A172 (cell line): ENCODE results near the gene FGFR2. TPM values are rescaled to one million over a fixed set of nuclear protein-coding genes. Genes with fewer than 3 reads are reported as not detected.

Experiments
- DNase-seq: peaks from one replicate; pipeline ENCODE4 v3.0.0-alpha.2; 2015; ENCODE audit warnings: low spot score
- total RNA-seq: library from RNA; depleted of rRNA; stranded (reverse); fragments of >200 nt; shearing (Covaris generic); gene quantifications from 2 replicates; pipeline ENCODE4 v1.2.3, GENCODE V29; 2014

Gene FGFR2
- total RNA-seq, 1 experiment from 2014 or later: not detected

DNA sequence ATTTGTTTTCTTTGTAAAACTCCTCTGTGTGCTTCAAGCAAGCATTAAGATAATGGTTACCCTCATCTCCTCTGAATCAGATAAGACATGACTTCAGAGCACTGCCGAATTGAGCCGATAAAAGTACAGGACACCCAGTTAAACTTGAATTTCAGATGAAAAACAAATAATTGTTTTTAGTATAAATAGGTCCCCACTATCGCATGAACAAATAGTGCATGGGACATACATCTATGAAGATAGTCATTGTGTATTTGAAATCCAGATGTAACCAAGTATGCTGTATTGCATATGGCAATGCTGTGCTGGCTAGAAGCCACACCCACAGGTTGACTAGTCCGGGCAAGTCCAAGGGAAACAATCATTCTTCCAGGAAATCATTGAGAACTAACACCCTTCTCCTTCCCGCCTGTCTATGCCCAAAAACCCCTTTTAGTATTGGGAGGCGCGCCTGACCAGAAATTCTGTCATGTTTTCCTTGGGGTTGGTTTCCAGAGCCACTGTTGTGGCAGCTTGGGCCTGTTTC, 12.6 kb upstream of the FGFR2 start:
- peak; percentile 3 for DNase-seq

DNA sequence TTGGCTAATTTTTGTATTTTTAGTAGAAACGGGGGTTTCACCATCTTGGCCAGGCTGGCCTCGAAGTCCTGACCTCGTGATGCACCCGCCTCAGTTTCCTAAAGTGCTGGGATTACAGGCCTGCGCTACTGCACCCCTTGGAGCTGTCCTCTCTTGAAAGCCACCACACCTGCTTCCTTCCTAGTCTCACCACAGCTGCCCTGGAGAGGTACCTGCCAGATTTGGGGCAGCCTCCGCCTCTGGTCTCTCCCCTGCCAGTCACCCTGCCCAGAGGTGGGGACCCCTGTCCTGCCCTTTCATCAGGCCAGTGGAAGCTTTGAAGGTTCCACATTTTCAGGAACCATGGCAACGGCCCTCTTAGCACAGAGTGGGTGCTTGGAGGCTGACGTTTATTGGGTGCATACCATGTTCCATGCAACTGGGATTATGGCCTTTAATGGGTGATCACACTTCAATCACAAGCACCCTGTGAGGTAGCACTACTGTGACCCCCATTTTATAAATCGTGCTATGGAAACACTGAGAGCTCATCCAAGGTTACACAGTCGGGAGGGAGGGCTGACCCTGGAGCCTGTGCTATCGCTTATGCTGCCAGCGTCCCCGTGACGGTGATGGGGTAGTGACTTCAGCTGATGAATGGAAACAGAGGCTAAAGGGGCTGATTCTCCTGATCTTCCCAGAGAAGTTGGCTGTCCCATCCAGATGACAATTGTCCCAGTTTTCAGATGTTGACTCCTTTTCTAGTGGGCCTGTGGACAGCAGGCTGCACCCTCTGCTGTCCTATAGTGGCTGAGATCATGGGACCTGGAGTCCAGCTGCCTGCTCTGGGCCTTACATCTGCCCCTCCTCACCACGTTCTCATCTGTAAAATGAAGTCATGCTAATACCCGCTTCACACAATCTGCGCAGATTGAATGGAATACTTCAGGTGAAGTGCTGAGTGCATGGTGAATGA, 11.5 kb upstream of the FGFR2 start:
- DNase-seq: no peak

DNA sequence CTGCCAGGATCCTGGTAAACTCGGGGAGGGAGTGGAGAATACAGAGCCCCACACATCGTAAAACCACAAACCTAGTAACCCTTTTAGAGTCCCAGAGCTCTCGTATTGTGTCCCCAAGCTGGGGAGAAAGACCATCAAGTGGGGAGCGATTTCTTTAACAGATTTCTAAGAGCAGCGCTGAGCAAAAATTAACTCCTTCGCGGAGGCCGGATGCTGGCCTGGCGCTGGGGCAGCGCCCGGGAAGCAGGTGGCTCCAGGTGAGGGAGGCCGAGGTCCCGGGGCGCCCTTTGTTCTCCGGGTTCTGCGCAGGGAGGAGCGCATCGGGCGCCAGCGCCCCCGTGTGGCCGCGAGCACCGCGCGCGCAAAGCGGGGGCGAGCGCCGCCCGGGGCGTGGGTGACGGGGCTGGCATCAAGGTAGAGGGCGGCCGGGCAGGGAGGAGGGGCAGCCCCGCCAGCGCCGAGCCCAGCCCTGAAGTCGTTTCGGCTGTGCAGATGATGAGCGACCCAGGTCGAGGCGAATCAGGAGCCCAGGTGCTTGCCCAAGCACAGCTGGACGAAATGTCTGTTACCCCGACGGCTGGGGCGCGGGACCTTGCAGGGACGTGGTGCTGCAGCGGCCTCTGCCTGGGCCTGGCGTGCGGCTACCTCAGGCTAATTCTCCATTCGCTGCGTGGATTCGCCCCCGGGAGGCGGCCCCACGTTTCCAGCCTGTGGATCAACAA, 10.4 kb upstream of the FGFR2 start:
- peak; percentile 1 for DNase-seq

DNA sequence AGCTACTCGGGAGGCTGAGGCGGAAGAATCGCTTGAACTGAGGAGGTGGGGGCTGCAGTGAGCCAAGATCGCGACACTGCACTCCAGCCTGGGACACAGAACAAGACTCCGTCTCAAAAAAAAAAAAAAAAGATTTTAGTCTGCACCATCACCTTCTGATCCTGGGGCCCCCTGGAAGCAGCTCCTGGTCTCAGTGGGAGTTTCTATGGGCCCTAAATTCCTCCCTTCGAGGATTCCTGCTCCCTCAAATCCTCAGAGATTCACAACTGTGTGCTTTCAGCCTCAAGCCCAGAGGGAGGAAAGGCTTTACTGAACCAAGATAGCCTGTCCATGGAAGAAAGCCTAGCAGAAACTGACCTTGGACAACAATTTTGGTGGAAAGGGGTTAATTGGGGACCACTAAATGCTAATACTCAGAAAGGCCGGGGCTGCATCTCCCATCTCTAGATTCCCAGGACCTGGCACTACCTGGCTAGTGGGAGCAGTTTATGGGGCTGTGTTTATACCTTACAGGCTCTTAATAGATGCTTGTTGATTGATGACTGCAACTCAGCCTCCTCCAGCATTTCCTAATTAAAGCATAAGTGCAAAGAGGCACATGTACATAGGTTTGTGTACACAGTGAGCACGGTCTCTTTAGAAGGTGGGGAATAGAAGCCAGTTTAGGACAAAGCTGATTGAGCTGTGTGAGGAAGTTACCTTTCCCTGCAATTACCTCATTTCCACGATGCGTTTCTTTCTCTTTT, 9.2 kb upstream of the FGFR2 start:
- no peak for DNase-seq

DNA sequence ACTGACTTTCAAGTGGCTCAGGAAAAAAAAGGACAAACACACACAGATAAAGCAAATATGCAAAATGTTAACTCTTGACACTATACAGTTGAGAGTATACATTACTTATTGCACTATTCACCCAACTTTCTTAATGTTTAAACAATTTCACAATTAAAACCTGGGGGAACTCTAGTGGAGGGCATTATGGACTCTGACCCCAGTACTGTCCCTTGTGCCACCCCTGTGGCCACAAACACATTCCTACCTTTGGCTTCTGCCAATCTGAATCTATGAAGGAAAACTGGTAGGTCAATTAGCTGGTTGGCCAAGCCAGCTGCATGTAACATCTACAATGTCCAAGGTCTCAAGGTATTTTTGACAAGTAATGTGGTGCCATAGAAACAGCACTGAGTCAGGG, 7.5 kb upstream of the FGFR2 start:
- no peak for DNase-seq

DNA sequence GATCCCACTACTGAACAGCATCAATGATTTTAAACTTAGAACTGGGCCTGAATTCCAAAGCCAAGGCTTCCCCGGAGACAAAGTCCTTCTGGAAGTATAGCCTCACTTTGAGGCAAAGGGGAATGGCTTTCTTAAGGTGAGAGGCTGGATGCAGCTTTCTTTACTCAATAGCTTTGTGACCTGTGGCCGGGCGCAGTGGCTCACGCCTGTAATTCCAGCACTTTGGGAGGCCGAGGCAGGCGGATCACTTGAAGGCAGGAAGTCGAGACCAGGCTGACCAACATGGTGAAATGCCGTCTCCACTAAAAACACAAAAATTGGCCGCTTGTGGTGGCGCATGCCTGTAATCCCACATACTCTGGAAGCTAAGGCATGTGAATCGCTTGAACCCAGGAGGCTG, 3.2 kb upstream of the FGFR2 start:
- DNase-seq: no peak

DNA sequence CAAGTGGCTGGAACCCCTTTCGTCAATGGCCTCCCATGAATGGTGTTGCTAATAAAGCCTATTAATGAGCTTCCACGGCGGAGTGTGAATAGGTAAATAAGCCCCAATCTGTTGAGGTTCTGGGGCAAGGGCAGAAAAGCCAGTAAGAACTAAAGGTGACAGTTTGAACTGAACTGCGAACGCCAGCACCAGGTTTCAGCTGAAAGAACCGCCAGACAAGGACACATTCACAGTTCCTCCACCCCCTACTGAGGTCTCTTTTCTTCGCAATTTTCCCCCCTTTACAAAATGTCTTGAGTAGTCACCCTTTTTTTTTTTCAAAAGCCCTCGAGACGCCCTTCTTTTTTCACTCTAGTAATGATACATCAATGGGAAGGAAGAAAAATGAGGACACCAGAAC, 2.4 kb upstream of the FGFR2 start:
- DNase-seq: no peak

DNA sequence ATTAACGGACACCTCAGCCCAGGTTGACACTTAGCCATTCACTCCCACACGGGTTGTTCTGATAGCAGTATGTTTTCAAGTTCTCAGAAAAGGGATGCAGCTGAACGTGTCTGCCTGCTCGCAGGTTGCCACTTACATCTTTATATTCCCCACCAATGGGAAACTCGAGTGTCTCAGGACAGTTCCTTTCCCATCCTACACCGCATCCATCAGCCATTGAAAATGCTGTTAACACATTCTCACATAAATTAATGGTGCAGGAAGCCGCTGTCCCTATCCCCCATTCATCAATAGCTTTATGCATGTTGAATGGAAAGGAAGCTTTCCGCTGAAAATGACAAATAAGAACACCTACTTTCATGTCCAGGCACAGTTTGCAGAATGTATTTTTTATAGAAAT, 1.7 kb upstream of the FGFR2 start:
- DNase-seq: no peak

DNA sequence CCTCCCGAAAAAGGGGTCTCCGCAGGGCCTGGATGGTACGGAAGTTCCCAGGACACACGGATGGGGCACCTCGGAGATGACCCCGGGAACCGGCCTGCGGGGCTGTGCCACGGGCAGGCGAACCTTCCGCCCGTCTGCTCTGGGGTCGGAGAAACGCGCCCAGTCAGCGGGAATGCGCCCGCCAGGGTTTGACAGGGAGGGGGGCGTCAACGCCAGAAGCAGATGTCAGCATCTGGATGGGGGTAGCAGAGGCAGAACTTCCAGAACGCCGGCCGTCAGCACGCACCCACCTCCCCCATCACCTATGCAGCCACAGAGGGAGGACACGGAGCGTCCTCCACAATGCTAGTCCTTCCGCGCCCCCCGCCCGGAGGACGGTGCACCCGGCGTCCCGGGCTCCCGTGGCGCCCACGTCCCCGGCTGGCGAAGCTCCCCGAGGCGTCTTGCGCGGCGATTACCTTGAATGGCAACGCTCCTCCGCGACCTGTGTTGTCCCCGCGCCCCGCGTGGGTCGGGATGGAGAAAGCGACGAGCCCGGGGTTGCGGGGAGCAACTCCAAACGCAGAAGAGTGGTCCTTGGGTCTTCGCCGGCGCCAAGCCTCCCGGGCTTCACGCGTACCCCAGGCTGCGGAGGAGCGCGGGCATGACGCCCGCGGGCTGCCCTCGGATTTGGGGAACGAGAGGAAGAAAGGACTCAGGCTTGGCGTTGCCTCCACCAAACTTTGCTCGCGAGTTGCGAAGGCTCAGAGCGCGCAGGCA, 561 bp downstream of the FGFR2 start:
- DNase-seq: no peak

DNA sequence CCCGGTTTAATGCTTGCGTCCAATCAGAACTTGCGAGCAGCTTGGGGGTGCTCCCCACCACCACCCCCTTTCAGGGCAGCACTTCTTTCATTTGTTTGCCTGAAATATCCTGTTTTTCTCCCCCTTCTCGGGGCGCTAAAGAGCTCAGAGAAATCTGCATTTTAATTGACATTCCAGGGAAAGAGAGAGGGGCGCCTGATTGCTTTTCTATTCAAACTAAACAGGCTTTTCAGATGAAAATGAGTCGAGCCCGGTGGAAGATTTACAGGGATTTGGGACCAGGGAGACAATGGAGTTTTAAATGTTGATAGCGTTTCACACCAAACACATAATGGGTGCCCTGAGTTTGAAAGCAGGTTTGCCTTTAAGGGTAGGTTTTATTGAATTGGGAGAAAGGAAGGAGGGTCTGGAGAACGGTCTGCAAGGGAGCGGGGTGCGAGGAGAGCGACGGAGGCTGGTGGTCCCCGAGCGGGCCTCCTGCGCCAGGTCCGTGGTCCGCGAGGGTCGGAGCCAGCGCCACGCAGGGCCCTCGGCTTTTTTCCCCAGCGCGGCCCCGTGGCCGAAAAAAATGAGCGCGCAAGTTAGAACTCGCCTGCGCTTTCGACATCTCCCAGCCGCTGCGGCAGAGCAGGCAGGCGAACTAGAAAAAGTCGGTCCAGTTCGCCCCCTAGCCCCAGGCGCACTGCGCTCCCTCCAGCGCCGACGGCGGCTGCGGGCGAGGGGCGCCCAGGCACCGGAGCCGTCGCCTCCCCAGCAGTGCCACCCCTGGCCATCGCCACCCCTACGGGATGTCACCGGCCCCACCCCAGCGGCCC, 1.3 kb downstream of the FGFR2 start:
- DNase-seq: no peak

DNA sequence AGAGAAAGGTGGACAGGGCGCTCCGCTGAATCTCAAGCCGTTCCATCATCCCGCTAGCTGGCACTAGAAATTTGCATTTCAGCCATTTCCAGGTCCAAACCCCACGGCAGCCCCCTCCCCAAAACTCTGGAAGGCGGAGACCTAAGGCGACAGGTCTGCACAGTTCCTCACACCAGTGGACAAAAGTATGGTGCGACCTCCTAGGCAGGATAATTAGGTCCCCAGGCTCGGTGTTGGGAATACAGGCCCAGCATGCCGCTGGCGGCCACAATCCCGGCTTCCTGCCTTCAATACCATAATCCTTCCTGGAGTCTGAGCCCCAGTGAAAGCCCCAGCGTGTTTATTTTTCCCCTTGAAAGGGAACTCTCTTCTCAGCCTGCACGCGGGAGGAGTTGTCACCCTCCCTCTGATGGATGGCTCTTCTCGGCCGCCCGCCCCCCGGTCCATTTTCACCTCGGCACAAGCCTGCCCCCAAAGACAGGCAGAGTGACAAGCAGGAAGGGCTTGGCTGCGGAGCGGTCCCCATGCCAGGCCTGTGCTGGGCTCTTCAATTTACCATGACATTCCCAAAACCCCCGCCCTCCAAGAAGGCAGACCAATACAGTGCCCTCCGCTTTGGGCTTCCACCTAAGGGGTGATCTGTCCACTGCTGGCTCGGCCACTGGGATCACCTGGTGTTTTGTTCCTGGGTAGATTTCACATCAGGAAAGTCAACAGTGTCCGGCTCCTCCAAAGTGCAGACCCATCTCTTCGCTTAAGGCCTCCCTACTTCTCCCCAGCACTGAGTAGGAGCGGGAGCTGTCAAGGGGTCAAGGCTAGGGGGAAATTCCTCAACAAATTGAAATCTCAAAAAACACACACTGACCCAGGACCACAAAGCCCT, 2.2 kb downstream of the FGFR2 start:
- no peak for DNase-seq

DNA sequence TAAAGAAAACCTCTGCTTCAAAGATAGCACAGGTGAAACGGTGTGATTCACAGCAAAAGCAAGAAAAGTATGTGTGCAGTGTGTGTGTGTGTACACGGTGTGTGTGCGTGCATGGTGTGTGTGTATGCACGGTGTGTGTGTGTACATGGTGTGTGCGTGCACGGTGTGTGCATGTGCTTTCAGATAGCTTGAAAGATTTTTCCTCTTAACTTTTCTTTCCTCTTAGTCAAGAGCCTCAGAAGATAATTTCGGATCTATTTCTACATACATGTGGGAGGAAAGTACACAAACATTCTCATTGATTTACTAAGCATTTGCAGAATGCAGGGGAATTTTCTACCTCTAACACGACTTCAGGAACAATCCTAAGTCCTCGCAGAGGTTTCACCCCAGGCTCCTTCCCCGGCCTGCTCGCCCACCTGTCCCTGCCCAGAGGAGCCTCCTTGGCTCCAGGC, 2.9 kb downstream of the FGFR2 start:
- DNase-seq: no peak

DNA sequence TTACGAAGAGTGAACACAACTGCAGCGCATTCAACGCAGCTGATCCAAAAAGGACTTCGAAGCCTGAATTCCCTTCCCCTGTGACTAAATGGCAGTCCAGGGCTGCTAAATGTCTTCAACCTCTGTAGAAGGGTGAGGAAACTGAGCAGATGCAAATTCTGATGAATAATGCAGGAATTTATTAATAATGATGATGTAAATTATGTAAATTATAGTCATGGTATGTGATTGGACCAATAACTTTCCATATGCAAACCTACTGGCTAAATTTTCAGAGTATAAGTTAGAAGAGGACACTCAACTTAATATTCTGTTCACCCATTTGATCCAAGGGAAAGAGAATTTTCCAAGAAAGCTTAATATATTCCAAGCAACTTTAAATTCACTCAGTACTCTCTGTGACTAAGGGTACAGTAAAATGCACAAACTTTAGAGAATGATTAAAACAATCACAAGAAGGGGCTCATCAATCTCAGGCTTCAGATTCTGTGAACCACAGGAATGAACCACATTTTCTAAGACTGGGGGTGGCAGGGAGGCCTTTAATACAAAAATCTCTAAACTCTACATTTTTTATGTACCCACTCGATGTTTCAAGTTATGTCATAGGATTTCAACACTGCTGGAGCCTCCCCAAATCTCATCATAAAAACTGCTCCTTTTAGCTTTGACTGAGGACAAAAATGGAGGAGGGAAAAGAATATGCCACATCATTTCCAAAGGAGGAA, 3.5 kb downstream of the FGFR2 start:
- DNase-seq: no peak

DNA sequence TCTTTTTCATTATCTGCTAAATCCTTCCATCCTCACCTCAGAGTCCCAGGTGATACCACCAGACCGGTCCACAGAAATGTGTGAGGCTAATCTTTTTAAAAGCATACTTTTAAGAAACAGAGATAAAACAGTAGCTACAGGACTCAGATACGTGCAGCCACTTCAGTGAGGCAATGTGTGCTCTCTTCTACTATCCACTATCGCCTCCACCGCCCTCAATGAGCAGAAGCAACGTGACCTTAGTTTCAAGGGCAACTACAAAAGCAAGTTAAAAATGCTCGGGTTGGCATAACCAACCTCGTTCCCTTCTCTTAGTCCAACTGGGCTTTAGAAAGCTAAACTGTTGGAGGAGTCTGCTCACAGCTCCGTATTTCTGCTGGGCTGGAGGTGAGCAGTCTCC, 4.2 kb downstream of the FGFR2 start:
- DNase-seq: no peak

DNA sequence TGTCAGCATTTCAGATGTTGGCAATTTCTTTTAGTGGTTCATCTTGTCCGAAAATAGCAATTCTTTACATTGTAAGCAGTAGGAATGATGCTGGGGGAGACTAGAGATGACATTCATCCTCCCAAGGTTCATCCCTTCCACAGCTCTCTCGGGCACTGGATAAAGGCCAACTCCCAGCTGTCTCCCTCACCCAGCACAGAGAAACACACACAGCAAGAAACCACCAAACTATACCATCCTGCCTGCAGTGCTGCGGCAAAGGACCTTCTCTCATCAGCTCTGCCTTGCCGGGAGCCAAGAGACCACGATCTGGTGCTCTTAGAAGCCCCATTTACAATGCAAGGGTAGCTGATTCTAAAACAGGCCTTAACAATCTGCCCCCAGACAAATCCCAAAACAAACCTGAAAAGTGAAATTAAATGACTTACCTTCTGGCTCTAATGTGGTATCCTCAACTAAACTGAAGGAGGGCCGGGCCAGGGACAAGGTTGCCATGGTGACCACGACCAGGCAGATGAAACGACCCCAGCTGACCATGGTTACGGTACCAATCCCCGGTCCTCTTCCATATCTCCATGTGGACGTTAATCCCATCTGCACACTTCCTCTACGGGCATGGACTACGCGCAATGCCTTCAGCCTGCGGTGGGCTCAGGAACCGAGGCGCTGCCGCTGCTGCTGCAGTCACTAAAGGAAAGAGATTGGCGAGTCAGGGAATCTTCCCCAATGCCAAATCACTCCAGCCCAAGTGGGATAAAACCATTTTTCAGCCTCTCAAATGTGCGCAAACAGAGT, 4.8 kb downstream of the FGFR2 start:
- DNase-seq: no peak

DNA sequence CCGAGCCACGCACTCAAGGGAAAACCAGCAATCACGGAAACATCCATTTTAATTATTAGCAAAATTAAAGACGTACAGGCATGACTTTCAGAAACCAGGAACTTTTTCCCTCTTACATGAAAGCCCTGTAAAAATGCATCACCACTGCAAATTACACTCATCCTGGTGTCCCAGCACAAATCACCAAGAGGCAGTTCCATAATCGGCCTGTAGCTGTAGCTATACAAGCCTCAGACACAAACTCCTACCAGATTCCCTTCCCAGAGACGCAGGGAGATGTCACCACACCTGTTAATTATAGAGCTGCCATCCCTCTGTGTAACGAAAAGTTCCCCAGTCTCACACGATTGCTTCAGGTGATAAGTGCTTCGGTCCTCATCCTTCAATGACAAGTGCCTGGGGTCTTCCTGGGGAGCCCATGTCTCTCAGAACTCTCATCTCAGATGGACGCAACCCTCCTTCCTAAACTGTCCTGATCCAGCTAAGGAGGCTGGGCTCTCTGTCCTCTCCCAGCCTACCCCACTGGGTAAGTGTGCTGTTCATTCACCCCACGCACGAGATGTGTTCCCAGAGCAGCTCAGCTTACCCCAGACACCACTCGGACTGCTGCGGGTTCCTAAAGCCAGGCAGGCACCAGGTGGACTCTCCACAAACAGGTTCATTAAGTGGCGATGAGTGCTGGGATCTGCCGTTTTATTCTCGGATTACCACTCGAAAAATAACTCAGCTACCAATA, 5.9 kb downstream of the FGFR2 start:
- no peak for DNase-seq

DNA sequence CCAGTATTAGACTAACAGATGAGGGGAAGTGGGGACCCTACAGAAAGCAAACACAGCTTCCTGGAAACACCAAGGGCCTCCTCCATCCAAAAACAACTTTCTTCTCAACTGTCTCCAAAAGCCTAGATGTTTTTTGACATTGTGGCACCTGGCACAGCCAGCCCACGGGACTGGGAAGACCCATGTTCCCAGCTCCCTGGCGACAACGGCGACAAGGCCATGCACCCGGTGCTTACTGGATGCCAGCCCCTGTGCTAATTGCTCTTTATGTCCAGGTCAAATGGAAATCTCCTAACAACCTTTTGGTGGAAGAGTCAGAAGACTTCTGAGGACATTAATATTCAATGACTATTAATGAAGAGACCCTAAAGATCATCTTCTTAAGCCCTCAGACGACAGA, 7.1 kb downstream of the FGFR2 start:
- no peak for DNase-seq
